ENCODE measurements around the gene SH2B3.

The SH2B3 gene

GRCh38 chr12:111425655-111426054, 19.9 kb downstream of the SH2B3 start:
- no peak overlapping the region for H3K27ac ChIP-seq (ENCODE audit: low read depth, low read length)

DNA sequence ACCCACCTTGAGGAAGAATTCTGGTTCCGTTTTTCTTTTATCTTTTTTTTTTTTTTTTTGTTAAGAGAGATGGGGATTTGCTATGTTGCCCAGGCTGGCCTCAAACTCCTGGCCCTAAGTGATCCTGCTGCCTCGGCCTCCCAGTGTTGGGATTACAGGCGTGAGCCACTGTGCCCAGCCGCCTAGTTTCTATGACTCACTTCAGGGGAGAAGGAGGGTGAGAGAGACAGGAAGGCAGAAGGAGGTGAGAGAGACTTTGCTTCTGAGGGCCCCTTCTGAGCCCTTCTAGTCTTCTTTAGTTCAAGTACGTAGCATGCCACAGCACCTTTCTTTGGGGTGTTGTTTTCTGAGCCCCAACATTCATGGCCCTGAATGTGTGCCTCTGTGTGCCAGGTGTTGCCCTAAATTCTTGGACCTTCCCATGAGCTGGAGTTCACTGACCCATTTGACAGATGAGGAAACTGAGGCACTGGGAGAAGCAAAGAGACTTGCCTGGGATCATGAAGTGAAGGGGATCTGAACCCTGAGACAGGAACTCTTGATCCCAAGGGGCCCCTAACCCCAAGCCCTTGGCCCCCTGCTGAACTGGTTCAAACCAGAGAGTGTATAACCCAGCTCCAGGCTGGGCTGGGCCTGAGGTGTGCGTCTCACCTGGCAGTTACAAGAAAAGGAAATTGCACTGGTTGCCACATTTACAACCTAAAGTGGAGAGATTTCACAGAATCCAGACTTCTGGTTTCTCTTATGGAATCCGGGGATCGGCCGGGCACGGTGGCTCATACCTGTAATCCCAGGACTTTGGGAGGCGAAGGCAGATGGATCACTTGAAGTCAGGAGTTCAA, 20.8 kb downstream of the SH2B3 start:
- no peaks in the 10 kb centered on the region for H3K9me2 ChIP-seq (replicated peaks; ENCODE audit: insufficient read depth, low read length)
- H4K20me1 ChIP-seq (ENCODE audit: low read depth, low read length) = peaks cover 6% of the 10 kb centered on the region; the same call in 1 of the 2 replicates
- H3K9me3 ChIP-seq (ENCODE audit: insufficient read depth, low read length) = no peaks in the 10 kb centered on the region
- TF ChIP-seq EZH2phosphoT487 (conservative IDR thresholded peaks at IDR 0.05; ENCODE audit: low read length) = no peak
- no peak for TF ChIP-seq CTCF (IDR thresholded peaks at IDR 0.05; ENCODE audit: insufficient read depth, low read length, poor library complexity, severe bottlenecking)
- no peak overlapping the region for H3K9ac ChIP-seq (ENCODE audit: low read length)
- H3K27me3 ChIP-seq (ENCODE audit: low read length) = no peaks in the 10 kb centered on the region
- H2AFZ ChIP-seq (ENCODE audit: low read depth, low read length, severe bottlenecking) = no peak overlapping the region
- H3K27ac ChIP-seq (ENCODE audit: low read depth, low read length) = no peak overlapping the region
- H3K36me3 ChIP-seq (ENCODE audit: low read length) = no peaks in the 10 kb centered on the region
- H3K79me2 ChIP-seq (ENCODE audit: insufficient read depth, low read length) = peaks cover 50% of the 10 kb centered on the region
- no peak overlapping the region for H3K4me3 ChIP-seq (ENCODE audit: insufficient read depth, low read length, poor library complexity, severe bottlenecking)
- no peak overlapping the region for H3K4me2 ChIP-seq (ENCODE audit: low read depth, low read length, poor library complexity, severe bottlenecking)
- no peaks in the 10 kb centered on the region for H3F3A ChIP-seq (ENCODE audit: insufficient read depth)

More at GRCh38 chr12:111425655-111426054, 19.9 kb downstream of the SH2B3 start:
- Histone ChIP-seq H4K20me1 (ENCODE audit: low read depth, low read length) (peaks cover 6% of the 10 kb centered on the region; the same call in 1 of the 2 replicates), H3F3A (ENCODE audit: insufficient read depth) (no peaks in the 10 kb centered on the region), H3K9me3 (ENCODE audit: insufficient read depth, low read length) (no peaks in the 10 kb centered on the region), H3K36me3 (ENCODE audit: low read length) (no peaks in the 10 kb centered on the region; the same call in 1 of the 2 replicates), H3K9me2 (replicated peaks; ENCODE audit: insufficient read depth, low read length) (no peaks in the 10 kb centered on the region), H3K79me2 (ENCODE audit: insufficient read depth, low read length) (peaks cover 50% of the 10 kb centered on the region; the same call in 1 of the 2 replicates), H3K9ac (ENCODE audit: low read length) (no peak overlapping the region), H3K27me3 (ENCODE audit: low read length) (no peaks in the 10 kb centered on the region), H3K4me3 (ENCODE audit: insufficient read depth, low read length, poor library complexity, severe bottlenecking) (no peak overlapping the region), H2AFZ (ENCODE audit: low read depth, low read length, severe bottlenecking) (no peak overlapping the region), H3K4me2 (ENCODE audit: low read depth, low read length, poor library complexity, severe bottlenecking) (no peak overlapping the region)
- TF ChIP-seq CTCF (IDR thresholded peaks at IDR 0.05; ENCODE audit: insufficient read depth, low read length, poor library complexity, severe bottlenecking) (no peak), EZH2phosphoT487 (conservative IDR thresholded peaks at IDR 0.05; ENCODE audit: low read length) (no peak)

DNA sequence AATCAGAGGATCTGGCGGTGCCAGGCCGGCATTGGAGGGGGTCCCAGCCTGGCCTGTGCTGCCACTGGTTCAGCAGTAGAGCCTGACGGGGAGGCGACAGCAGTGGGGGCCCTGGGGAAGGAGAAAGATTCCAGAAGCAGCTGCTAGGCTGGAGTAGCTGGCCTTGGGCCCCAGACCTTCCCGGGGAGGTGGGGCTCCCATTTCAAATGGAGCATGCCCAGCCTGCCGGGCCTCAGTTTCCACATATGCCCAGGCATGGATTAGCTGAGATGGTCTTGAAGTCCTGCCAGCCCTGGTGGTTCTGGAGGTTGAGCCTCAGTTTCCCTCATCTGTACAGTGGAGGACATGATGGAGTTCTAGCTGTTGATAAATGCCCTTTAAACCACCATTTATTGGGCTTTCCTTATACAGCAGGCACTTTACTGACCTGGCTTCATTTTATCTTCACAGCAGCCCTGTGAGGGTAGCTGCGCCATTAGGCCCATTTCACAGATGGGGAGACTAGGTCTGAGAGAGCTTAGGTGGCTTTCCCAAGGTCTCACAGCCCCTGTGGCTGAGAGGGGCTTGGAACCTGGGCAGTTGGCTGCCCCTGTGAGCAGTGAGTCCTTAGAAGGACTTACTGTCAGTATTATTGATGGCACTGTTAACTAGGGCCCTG, 21.8 kb downstream of the SH2B3 start:
- H3K9ac ChIP-seq (ENCODE audit: low read length) = no peak overlapping the region
- no peaks in the 10 kb centered on the region for H3K9me2 ChIP-seq (replicated peaks; ENCODE audit: insufficient read depth, low read length)
- no peaks in the 10 kb centered on the region for H3K9me3 ChIP-seq (ENCODE audit: insufficient read depth, low read length)
- H3K27ac ChIP-seq (ENCODE audit: low read depth, low read length) = no peak overlapping the region
- H3F3A ChIP-seq (ENCODE audit: insufficient read depth) = no peaks in the 10 kb centered on the region
- no peaks in the 10 kb centered on the region for H3K27me3 ChIP-seq (ENCODE audit: low read length)
- H3K4me3 ChIP-seq (ENCODE audit: insufficient read depth, low read length, poor library complexity, severe bottlenecking) = no peak overlapping the region
- peaks cover 6% of the 10 kb centered on the region; the same call in 1 of the 2 replicates for H4K20me1 ChIP-seq (ENCODE audit: low read depth, low read length)
- H3K79me2 ChIP-seq (ENCODE audit: insufficient read depth, low read length) = peaks cover 57% of the 10 kb centered on the region
- H2AFZ ChIP-seq (ENCODE audit: low read depth, low read length, severe bottlenecking) = no peak overlapping the region
- no peaks in the 10 kb centered on the region for H3K36me3 ChIP-seq (ENCODE audit: low read length)
- TF ChIP-seq CTCF (IDR thresholded peaks at IDR 0.05; ENCODE audit: insufficient read depth, low read length, poor library complexity, severe bottlenecking) (no peak), EZH2phosphoT487 (conservative IDR thresholded peaks at IDR 0.05; ENCODE audit: low read length) (no peak)
- no peak overlapping the region for H3K4me2 ChIP-seq (ENCODE audit: low read depth, low read length, poor library complexity, severe bottlenecking)

All from SU-DHL-6 (cell line).